ENCODE data around the gene CD96.

The CD96 gene

DNA sequence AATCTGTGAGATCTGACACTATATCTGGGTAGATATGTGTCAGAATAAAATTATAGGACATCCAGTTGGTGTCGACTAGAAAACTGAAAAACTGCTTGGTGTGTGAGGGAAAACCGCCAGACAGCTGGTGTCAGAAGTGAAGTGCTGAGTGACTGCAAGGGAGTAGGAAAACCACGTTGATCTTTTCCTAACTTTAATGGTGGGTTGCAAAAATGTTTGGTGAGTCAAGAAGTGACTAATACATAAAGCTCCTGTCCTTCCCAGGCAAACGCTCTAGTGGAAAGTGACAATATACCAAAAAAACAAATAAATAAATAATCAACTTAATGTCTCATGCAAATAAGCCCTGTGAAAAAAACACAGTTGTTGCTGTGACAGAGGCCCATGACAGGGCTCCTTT lies 7.3 kb upstream of the CD96 start:
- no peak overlapping the region for H3K4me3 ChIP-seq (ENCODE audit: low read depth in 1 of 2, low read length in 1 of 2)
- no peak overlapping the region for H3K27ac ChIP-seq
- TF ChIP-seq, protein P1, sequence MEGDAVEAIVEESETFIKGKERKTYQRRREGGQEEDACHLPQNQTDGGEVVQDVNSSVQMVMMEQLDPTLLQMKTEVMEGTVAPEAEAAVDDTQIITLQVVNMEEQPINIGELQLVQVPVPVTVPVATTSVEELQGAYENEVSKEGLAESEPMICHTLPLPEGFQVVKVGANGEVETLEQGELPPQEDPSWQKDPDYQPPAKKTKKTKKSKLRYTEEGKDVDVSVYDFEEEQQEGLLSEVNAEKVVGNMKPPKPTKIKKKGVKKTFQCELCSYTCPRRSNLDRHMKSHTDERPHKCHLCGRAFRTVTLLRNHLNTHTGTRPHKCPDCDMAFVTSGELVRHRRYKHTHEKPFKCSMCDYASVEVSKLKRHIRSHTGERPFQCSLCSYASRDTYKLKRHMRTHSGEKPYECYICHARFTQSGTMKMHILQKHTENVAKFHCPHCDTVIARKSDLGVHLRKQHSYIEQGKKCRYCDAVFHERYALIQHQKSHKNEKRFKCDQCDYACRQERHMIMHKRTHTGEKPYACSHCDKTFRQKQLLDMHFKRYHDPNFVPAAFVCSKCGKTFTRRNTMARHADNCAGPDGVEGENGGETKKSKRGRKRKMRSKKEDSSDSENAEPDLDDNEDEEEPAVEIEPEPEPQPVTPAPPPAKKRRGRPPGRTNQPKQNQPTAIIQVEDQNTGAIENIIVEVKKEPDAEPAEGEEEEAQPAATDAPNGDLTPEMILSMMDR (IDR thresholded peaks at IDR 0.05), result no peak
- H3K4me1 ChIP-seq (ENCODE audit: control insufficient read depth in 1 of 2, insufficient read depth in 1 of 2, low read depth in 1 of 2, low read length in 1 of 2), result peaks cover 8 to 11% of the 10 kb centered on the region in 2 experiments
- no peaks in the 10 kb centered on the region for H3K36me3 ChIP-seq
- H3K9me3 ChIP-seq, result no peaks in the 10 kb centered on the region
- H3K27me3 ChIP-seq, result no peaks in the 10 kb centered on the region

DNA sequence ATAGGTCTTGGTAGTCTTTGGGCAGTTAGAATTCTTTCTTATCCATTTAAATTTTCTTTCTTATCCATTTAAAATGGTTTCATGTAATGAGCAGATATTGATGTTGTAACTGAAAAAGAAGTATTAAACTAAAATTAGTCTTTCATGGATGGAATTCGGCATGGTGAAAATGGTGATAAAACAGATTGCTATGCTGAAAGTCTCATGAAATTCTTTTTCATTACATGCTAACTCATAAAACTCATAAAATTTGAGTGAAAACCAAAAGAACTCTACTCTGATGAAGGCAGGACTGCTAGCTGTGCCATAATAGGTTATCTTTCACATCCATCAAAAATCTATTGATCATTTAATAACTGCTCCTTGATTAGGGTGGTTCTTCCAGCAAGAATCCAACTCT lies 3.9 kb upstream of the CD96 start:
- TF ChIP-seq, protein P1 (IDR thresholded peaks at IDR 0.05), result no peak
- Histone ChIP-seq H3K9me3 (no peaks in the 10 kb centered on the region), H3K36me3 (no peaks in the 10 kb centered on the region), H3K4me1 (ENCODE audit: control insufficient read depth in 1 of 2, insufficient read depth in 1 of 2, low read depth in 1 of 2, low read length in 1 of 2) (peaks cover 14 to 33% of the 10 kb centered on the region in 2 experiments), H3K27me3 (no peaks in the 10 kb centered on the region), H3K4me3 (ENCODE audit: low read depth in 1 of 2, low read length in 1 of 2) (no peak overlapping the region), H3K27ac (no peak overlapping the region)

- peak overlapping the region; percentile 5 for H3K27ac ChIP-seq
- no peaks in the 10 kb centered on the region for H3K9me3 ChIP-seq
- no peaks in the 10 kb centered on the region for H3K27me3 ChIP-seq
- no peaks in the 10 kb centered on the region for H3K36me3 ChIP-seq
- TF ChIP-seq, protein P1 (IDR thresholded peaks at IDR 0.05), result no peak
- H3K4me1 ChIP-seq (ENCODE audit: control insufficient read depth in 1 of 2, insufficient read depth in 1 of 2, low read depth in 1 of 2, low read length in 1 of 2), result peaks cover 14 to 33% of the 10 kb centered on the region in 2 experiments
- no peak overlapping the region for H3K4me3 ChIP-seq (ENCODE audit: low read depth in 1 of 2, low read length in 1 of 2)
Observed at GRCh38 chr3:111538681-111539083, 3.3 kb upstream of the CD96 start.

DNA sequence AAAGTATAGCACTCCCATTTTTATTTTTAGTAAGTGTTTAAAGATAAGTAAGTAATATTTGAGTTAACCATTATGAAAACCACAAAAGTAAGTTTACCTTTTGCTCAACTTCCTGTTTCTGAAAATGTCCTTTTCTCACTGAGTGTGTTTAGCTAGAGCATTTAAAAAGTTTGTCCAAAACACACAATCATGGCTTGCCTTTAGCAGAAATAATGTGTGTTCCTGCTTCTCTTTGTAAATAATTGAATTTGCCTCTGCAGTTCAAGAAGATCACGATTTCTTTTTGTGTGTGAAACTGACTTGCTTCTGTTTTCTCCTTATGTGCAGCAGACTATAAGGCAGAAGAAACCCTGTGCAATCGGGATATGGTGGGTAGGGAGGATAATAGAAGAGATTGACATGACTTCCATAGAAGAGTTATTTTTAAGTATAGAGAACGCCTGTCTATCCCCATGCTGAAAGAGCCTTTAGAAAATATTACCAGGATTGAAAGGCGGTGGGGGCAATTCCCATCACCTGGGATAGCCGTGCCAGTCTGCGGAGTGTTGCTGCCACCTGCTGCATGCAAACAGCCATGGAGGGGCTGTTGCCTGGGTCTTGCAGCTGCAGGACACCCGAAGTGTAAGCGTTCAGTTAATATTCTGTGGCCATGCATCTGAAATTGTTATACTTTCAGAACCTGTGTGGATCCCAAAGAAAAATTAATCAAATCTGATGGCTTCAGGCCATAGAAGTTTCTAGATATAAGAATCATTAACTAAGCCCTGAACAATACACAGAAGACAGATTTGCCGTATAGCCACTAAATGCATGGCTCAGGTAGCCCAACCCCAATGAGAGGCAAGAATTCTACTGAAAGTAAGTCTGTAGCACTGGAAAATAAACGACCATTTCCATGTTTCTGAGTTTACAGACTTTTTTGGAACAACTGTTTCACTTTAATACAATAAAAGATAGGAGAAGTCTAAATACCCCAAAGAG lies 2.4 kb upstream of the CD96 start:
- peak overlapping the region in 1 of 2 experiments; percentile 12 for H3K4me3 ChIP-seq (ENCODE audit: low read depth in 1 of 2, low read length in 1 of 2)
- no peaks in the 10 kb centered on the region for H3K9me3 ChIP-seq
- H3K4me1 ChIP-seq (ENCODE audit: control insufficient read depth in 1 of 2, insufficient read depth in 1 of 2, low read depth in 1 of 2, low read length in 1 of 2), result peaks cover 14 to 33% of the 10 kb centered on the region in 2 experiments
- TF ChIP-seq, protein P1 (IDR thresholded peaks at IDR 0.05), result no peak
- H3K36me3 ChIP-seq, result no peaks in the 10 kb centered on the region
- H3K27ac ChIP-seq, result peak overlapping the region; percentile 5
- no peaks in the 10 kb centered on the region for H3K27me3 ChIP-seq

DNA sequence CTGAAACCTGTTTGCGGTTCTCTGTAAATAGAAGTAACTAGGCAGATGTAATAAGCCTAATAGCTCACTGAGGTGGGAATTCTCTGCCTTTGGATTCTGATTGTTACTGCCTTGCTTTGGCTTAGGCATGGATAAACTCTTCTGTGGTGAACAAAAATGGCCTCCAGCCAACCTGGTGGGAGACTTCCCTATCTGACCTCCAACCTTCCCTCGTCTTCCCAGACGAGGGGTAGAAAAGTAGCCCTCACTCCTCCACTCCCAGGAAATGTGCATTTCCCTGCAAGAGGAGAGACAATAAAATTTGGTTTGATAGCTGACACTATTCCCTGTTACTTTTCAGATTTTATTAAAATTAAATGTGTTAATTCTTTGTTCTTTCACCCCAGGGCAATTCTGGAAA lies 606 bp upstream of the CD96 start:
- no peaks in the 10 kb centered on the region for H3K36me3 ChIP-seq
- TF ChIP-seq, protein P1 (IDR thresholded peaks at IDR 0.05), result no peak
- H3K27me3 ChIP-seq, result no peaks in the 10 kb centered on the region
- H3K4me3 ChIP-seq (ENCODE audit: low read depth in 1 of 2, low read length in 1 of 2), result no peak overlapping the region
- H3K9me3 ChIP-seq, result no peaks in the 10 kb centered on the region
- peaks cover 14 to 33% of the 10 kb centered on the region in 2 experiments for H3K4me1 ChIP-seq (ENCODE audit: control insufficient read depth in 1 of 2, insufficient read depth in 1 of 2, low read depth in 1 of 2, low read length in 1 of 2)
- no peak overlapping the region for H3K27ac ChIP-seq

Measured in neutrophil (primary cell).